Adrenal gland (tissue), 12 donors: ENCODE data around the gene E4F1. TPM values are rescaled to one million over a fixed set of nuclear protein-coding genes. Genes with fewer than 3 reads are reported as not detected.

Experiments used
- DNase-seq, 7 donors: peaks; one replicate each; pipeline ENCODE4 v3.0.0-alpha.2; 2019 to 2020
- H3K27ac ChIP-seq, 5 donors: fragments of 200-600 bp; sonication (generic) in 4 of 5; 1 replicate in 3 of 5; 2 replicates in 2 of 5; pipeline versions ENCODE4 v1.5.1 to v1.8.0; 2016 to 2020; ENCODE audit warnings: mild to moderate bottlenecking in 1 of 5
- H3K27me3 ChIP-seq: fragments of 200-600 bp; 2 replicates; pipeline ENCODE4 v1.8.0; 2021
- H3K36me3 ChIP-seq, 2 donors: fragments of 200-600 bp; replicated peaks in 1 of 2; 1 replicate in 1 of 2; 2 replicates in 1 of 2; pipeline versions ENCODE4 v1.5.1 to v1.8.0; 2018 to 2022
- H3K4me1 ChIP-seq, 2 donors: fragments of 200-600 bp; replicated peaks in 1 of 2; 1 replicate in 1 of 2; 2 replicates in 1 of 2; pipeline versions ENCODE4 v1.5.1 to v1.8.0; 2018 to 2021
- H3K4me3 ChIP-seq, 4 donors: fragments of 200-600 bp; sonication (generic) in 3 of 4; one replicate each; pipeline ENCODE4 v1.5.1; 2016 to 2018
- H3K9me3 ChIP-seq, 3 donors: fragments of 200-600 bp; sonication (generic) in 1 of 3; replicated peaks in 1 of 3; 1 replicate in 2 of 3; 2 replicates in 1 of 3; pipeline versions ENCODE4 v1.5.1 to v1.8.0; 2016 to 2021
- POLR2A ChIP-seq, 2 donors: fragments of 450-650 bp; IDR thresholded peaks; one replicate each; pipeline ENCODE4 v1.6.1; 2017; ENCODE audit warnings: antibody characterized with exemption in 2 of 2, mild to moderate bottlenecking in 2 of 2, moderate library complexity in 1 of 2
- WGBS, 4 donors: extraction: QIAGEN DNeasy Blood & Tissue Kit in 2 of 4; methylation state at CpG; one replicate each; pipeline versions ENCODE4 v1.1.5 to v1.1.7; 2013 to 2017; 5-methylcytosine and 5-hydroxymethylcytosine counted together
- intact Hi-C, 2 donors: fragments of 100-400 bp; cut with DNase I; formaldehyde crosslinking; loops; one replicate each; pipeline versions ENCODE4 v1.14.1 to v1.15.0; 2022 to 2023
- polyA plus RNA-seq, 3 donors: library from polyadenylated mRNA; stranded (reverse); fragments of 200-250 nt in 2 of 3; fragments of 350-450 nt in 1 of 3; fragmentation: Illumina TruSeq in 1 of 3; extraction: RNeasy Lipid Tissue Mini Kit (QIAGEN cat#74804) in 1 of 3; gene quantifications; one replicate each; pipeline ENCODE4 v1.2.3, GENCODE V29; 2013 to 2014
- total RNA-seq, 9 donors: library from RNA; depleted of rRNA in 4 of 9; stranded (reverse); fragments of >200 nt in 4 of 9; fragments of 120-200 nt in 1 of 9; fragmentation: NEBNext Ultra II Directional in 1 of 9; extraction: Animal tissue kit (Norgen Biotek cat#: 25700) in 1 of 9; gene quantifications; one replicate each; pipeline versions ENCODE4 v1.1.0 to v1.2.4, GENCODE V29; 2013 to 2023
- TF ChIP-seq, protein P1 (sequence below), 6 experiments: fragments of 450-650 bp in 4 of 6; fragments of 200-600 bp in 2 of 6; sonication (generic) in 1 of 6; IDR thresholded peaks; 1 replicate in 5 of 6; 2 replicates in 1 of 6; pipeline versions ENCODE4 v1.5.1 to v1.8.0; 2016 to 2021; ENCODE audit warnings: antibody characterized with exemption in 6 of 6, mild to moderate bottlenecking in 2 of 6, moderate library complexity in 1 of 6
- donor health status: healthy with polysubstance abuse.
- donor health status: Bipolar disorder and iron deficiency.
- donor health status: DM: yes; HTN: yes; CAD: no.
- donor health status: DM: no; HTN: no; CAD: no.
- donor health status: DM: no; HTN: no; CAD: no.
- donor health status: DM: yes; HTN: yes; CAD: no.

E4F1 gene
- total and polyA plus RNA-seq, 12 donors = 2.9 to 121 (median 27.1) TPM

DNA sequence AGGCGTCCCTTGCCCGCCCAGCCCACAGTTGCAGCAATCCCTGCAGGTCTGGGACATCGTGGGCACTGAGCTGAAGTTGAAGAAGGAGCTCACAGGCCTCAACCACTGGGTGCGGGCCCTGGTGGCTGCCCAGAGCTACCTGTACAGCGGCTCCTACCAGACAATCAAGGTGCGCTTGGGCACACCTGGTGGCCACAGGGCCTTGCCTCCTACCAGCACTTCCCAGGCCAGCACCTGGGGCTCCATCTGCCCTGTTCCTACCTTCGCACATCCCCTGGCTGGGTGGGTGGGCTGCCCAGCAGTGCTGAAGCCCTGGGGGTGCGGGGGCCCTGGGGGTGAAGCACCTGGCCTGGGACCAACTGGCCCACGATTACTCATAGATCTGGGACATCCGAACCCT lies 47.9 kb upstream of the E4F1 start:
- DNase-seq = no peak
- peaks cover 0 to 6% of the 10 kb centered on the region in 2 donors for H3K4me1 ChIP-seq
- H3K9me3 ChIP-seq = no peaks in the 10 kb centered on the region
- intact Hi-C loops = no loop called here
- no peak overlapping the region for H3K4me3 ChIP-seq
- TF ChIP-seq, protein P1, sequence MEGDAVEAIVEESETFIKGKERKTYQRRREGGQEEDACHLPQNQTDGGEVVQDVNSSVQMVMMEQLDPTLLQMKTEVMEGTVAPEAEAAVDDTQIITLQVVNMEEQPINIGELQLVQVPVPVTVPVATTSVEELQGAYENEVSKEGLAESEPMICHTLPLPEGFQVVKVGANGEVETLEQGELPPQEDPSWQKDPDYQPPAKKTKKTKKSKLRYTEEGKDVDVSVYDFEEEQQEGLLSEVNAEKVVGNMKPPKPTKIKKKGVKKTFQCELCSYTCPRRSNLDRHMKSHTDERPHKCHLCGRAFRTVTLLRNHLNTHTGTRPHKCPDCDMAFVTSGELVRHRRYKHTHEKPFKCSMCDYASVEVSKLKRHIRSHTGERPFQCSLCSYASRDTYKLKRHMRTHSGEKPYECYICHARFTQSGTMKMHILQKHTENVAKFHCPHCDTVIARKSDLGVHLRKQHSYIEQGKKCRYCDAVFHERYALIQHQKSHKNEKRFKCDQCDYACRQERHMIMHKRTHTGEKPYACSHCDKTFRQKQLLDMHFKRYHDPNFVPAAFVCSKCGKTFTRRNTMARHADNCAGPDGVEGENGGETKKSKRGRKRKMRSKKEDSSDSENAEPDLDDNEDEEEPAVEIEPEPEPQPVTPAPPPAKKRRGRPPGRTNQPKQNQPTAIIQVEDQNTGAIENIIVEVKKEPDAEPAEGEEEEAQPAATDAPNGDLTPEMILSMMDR (IDR thresholded peaks at IDR 0.05) = no peak
- no peak for TF ChIP-seq POLR2A (IDR thresholded peaks at IDR 0.05)
- H3K27ac ChIP-seq = peak overlapping the region in 1 of 5 donors; percentile 35
- H3K36me3 ChIP-seq = peaks cover 0 to 64% of the 10 kb centered on the region in 2 donors
- no peaks in the 10 kb centered on the region for H3K27me3 ChIP-seq
- 90 to 94% (median 93%) methylated on average over 4 to 10 of the region's 10 CpGs for WGBS, 4 donors

DNA sequence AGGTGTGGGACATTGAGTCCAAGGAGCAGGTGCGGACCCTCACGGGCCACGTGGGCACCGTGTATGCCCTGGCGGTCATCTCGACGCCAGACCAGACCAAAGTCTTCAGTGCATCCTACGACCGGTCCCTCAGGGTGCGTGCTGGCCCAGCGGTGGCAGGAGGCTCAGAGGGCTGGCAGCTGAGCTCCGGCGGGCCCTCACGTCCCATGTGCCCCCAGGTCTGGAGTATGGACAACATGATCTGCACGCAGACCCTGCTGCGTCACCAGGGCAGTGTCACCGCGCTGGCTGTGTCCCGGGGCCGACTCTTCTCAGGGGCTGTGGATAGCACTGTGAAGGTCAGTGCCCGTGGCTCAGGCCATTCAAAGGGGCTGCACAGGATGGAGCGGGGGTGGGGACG lies 47.3 kb upstream of the E4F1 start:
- Histone ChIP-seq H3K36me3 (peaks cover 0 to 62% of the 10 kb centered on the region in 2 donors), H3K27me3 (no peaks in the 10 kb centered on the region), H3K27ac (no peak overlapping the region), H3K4me3 (no peak overlapping the region), H3K4me1 (peaks cover 0 to 6% of the 10 kb centered on the region in 2 donors), H3K9me3 (no peaks in the 10 kb centered on the region)
- WGBS, 4 donors = 92 to 99% (median 96%) methylated on average over 10 to 23 of the region's 23 CpGs
- intact Hi-C loops = no loop called here
- TF ChIP-seq, protein P1 (IDR thresholded peaks at IDR 0.05) = no peak
- no peak for TF ChIP-seq POLR2A (IDR thresholded peaks at IDR 0.05)
- DNase-seq = no peak

DNA sequence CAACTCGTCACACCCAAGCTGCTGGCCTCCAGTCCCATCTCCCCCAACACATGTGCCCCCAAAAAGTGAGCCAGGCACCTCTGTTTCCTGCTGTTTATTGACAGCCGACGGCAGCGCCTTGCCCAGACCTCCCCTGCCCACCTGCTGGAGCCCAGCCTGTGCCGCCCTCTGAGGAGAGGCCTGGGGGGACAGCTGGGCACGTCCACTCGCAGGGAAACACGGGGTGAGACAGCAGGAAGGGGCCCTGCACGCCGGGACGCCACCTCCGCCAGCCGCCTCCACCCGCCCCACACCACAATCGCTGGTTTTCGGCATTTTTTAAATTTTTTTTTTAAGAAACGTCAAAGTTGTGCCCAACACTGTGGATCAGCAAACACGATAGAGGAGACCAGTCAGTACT lies 46.3 kb upstream of the E4F1 start:
- H3K4me3 ChIP-seq = no peak overlapping the region
- H3K4me1 ChIP-seq = peaks cover 0 to 6% of the 10 kb centered on the region in 2 donors
- H3K36me3 ChIP-seq = peaks cover 0 to 52% of the 10 kb centered on the region in 2 donors
- no peaks in the 10 kb centered on the region for H3K9me3 ChIP-seq
- intact Hi-C loops = no loop called here
- no peaks in the 10 kb centered on the region for H3K27me3 ChIP-seq
- no peak for DNase-seq
- no peak for TF ChIP-seq POLR2A (IDR thresholded peaks at IDR 0.05)
- TF ChIP-seq, protein P1 (IDR thresholded peaks at IDR 0.05) = no peak
- no peak overlapping the region for H3K27ac ChIP-seq
- 92 to 96% (median 94%) methylated on average over 18 of the region's 18 CpGs for WGBS, 4 donors

DNA sequence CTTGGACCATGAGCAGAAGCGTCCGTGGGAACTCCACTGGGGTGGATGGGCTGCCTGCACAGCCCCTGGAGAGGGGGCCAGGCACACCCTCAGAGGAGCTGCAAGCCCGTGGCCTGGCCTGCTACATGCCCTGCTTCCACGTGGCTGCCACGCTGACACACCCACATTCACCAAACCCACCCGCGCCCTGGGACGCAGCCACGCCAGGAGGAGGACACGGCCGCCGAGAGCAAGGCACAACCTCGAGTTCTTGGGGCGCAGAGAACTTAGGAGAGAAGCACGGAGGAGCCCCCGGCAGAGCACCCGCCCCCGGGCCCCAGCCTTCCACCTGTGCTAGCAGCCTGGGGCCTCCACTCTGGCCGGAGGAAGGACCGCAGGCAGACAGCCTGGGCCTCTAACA lies 45.8 kb upstream of the E4F1 start:
- H3K36me3 ChIP-seq = peaks cover 0 to 47% of the 10 kb centered on the region in 2 donors
- intact Hi-C loops = no loop called here
- WGBS, 4 donors = 93 to 96% (median 94%) methylated on average over 16 to 20 of the region's 20 CpGs
- H3K4me3 ChIP-seq = no peak overlapping the region
- H3K4me1 ChIP-seq = peaks cover 0 to 6% of the 10 kb centered on the region in 2 donors
- DNase-seq = no peak
- TF ChIP-seq, protein P1 (IDR thresholded peaks at IDR 0.05) = no peak
- no peak for TF ChIP-seq POLR2A (IDR thresholded peaks at IDR 0.05)
- no peaks in the 10 kb centered on the region for H3K9me3 ChIP-seq
- no peak overlapping the region for H3K27ac ChIP-seq
- H3K27me3 ChIP-seq = no peaks in the 10 kb centered on the region
